Cerebellar cortex (tissue), 1 donor: ENCODE data around the gene FOCAD.

Experiments
- DNase-seq: peaks from one replicate; pipeline ENCODE4 v3.0.0-alpha.2; 2015; ENCODE audit warnings: low spot score

FOCAD gene

GRCh38 chr9:20804489-20805250 lies 120.6 kb downstream of the FOCAD start:
- DNase-seq = no peak

- peak; percentile 85 for DNase-seq
Observed at GRCh38 chr9:20805766-20806165, 121.7 kb downstream of the FOCAD start.

GRCh38 chr9:20808002-20808401 lies 123.9 kb downstream of the FOCAD start:
- no peak for DNase-seq

GRCh38 chr9:20811872-20812271 lies 127.8 kb downstream of the FOCAD start:
- DNase-seq = no peak

GRCh38 chr9:20815923-20816703 lies 132.1 kb downstream of the FOCAD start:
- no peak for DNase-seq

GRCh38 chr9:20823051-20823450 lies 139.0 kb downstream of the FOCAD start:
- DNase-seq = no peak

- no peak for DNase-seq
Observed at GRCh38 chr9:20831028-20831427, 147.0 kb downstream of the FOCAD start.

- DNase-seq = no peak
Observed at GRCh38 chr9:20832775-20833174, 148.7 kb downstream of the FOCAD start.

GRCh38 chr9:20835377-20836286 lies 151.6 kb downstream of the FOCAD start:
- no peak for DNase-seq

- no peak for DNase-seq
Observed at GRCh38 chr9:20837166-20837565, 153.1 kb downstream of the FOCAD start.

GRCh38 chr9:20838218-20838617 lies 154.2 kb downstream of the FOCAD start:
- DNase-seq = no peak

GRCh38 chr9:20844916-20845315 lies 160.9 kb downstream of the FOCAD start:
- DNase-seq = no peak

- DNase-seq = no peak
Observed at GRCh38 chr9:20848490-20848889, 164.4 kb downstream of the FOCAD start.

GRCh38 chr9:20853866-20854265 lies 169.8 kb downstream of the FOCAD start:
- peak; percentile 10 for DNase-seq

- no peak for DNase-seq
Observed at GRCh38 chr9:20854444-20854843, 170.4 kb downstream of the FOCAD start.

GRCh38 chr9:20863945-20864344 lies 179.9 kb downstream of the FOCAD start:
- no peak for DNase-seq

- no peak for DNase-seq
Observed at GRCh38 chr9:20865347-20865746, 181.3 kb downstream of the FOCAD start.

GRCh38 chr9:20870115-20870514 lies 186.1 kb downstream of the FOCAD start:
- no peak for DNase-seq

- no peak for DNase-seq
Observed at GRCh38 chr9:20872340-20872977, 188.4 kb downstream of the FOCAD start.

- no peak for DNase-seq
Observed at GRCh38 chr9:20873240-20873865, 189.3 kb downstream of the FOCAD start.

GRCh38 chr9:20880271-20880670 lies 196.2 kb downstream of the FOCAD start:
- DNase-seq = no peak
